Astrocyte of the cerebellum (primary cell): Measurements from ENCODE around the gene CDK3.

Experiments used
- DNase-seq: peaks from one replicate; pipeline ENCODE4 v3.0.0-alpha.2; 2011; ENCODE audit warnings: low read depth
- H3K4me3 ChIP-seq: 2 replicates; pipeline ENCODE4 v1.5.1; 2011; ENCODE audit warnings: mild to moderate bottlenecking, low read depth, low read length, moderate library complexity
- CTCF ChIP-seq: IDR thresholded peaks from 2 replicates; pipeline ENCODE4 v1.5.1; 2012; ENCODE audit warnings: low read length, low read depth, moderate library complexity, mild to moderate bottlenecking; ENCODE audit errors: missing control alignments
- in situ Hi-C: cut with HindIII; loops from 2 replicates; pipeline ENCODE4 v1.10.0; 2017; ENCODE audit warnings: low sequenced_read_pairs

CDK3 gene

DNA sequence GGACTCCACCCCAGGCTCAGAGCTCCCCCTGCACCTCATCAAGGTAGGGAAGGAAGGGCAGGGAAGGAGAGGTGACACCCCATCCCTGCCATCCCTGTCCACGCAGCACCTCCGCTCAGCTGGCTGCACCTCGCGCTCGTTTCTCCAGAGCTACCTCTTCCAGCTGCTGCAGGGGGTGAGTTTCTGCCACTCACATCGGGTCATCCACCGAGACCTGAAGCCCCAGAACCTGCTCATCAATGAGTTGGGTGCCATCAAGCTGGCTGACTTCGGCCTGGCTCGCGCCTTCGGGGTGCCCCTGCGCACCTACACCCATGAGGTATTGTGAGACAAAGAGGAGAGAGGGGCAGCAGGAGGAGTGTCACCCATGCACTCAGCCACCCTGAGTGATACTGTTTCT, 1.4 kb downstream of the CDK3 start:
- TF ChIP-seq CTCF: no peak
- no peak overlapping the region for H3K4me3 ChIP-seq
- no peak for DNase-seq
- in situ Hi-C loops: no loop called here

- in situ Hi-C loops: no loop called here
- DNase-seq: no peak
- TF ChIP-seq CTCF: no peak
- H3K4me3 ChIP-seq: no peak overlapping the region
These were observed 3.3 kb downstream of the CDK3 start for GRCh38 chr17:76003915-76004314.

DNA sequence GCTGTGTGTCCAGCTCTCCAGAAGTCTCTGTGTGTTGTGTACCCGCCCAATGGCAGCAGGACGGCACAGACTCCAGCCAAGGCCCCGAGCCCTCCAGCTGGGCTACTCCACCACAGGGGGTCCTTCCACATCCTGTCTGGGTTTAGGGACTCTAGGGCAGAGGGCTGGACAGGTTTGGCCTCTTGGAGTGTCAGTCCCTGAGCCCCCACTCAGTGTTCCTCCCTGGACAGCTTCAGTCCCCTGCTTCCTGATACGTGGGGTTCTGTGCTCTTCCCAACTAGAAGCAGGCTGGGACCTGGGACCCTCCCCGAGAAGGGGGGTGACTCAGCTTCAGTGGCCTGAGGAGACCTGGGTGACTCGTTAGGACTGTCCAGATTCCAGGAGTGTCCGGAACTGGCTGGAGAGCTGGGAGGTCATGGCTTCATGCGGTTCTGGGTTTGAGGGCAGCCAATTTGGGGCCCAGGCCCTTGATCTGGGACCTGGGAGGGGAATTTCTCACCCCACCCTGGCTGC, 4.2 kb downstream of the CDK3 start:
- no peak for DNase-seq
- H3K4me3 ChIP-seq: no peak overlapping the region
- TF ChIP-seq CTCF: no peak
- in situ Hi-C loops: no loop called here

DNA sequence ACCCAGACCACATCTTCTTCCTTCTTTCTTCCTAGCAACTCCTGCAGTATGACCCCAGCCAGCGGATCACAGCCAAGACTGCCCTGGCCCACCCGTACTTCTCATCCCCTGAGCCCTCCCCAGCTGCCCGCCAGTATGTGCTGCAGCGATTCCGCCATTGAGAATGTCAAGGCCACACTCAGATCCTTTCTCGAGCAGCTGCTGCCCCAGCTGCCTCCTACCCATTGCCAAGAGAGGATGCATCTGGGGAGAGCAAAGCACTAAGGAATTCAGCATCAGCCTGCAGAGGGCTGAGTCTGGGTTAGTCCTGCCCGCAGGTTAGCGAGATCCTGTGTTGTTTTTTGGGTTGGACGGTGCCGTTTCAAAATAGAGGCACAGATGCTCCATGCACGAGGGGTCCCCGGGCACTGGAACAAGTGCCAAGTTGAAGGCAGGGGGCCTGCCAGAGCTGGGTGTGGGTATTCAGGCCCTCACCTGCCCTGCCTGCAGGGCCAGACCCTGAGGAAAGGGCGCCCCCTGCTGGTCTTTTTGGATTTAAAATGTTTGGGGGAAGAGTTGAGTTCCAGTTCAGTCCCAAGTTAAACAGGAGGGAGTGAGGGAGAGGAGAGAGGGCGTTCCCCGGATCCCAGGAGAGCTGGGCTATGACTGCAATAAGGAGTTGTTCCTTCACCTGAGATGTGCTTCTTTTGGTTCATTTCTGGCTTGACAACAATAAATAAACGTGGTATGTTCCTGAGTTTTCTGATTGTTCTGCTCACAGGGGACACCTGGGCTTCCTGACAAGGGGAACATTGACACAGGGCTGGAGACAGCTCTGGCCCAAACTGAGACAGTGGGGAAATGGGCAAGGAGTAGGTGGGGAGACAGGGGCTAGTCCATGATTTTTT, 4.9 kb downstream of the CDK3 start:
- H3K4me3 ChIP-seq: no peak overlapping the region
- peak; percentile 64 for TF ChIP-seq CTCF
- in situ Hi-C loops: no loop called here
- DNase-seq: no peak

- no peak overlapping the region for H3K4me3 ChIP-seq
- in situ Hi-C loops: no loop called here
- TF ChIP-seq CTCF: no peak
- no peak for DNase-seq
These were observed 6.6 kb downstream of the CDK3 start for GRCh38 chr17:76007131-76007849.

GRCh38 chr17:76007850-76008165, 7.2 kb downstream of the CDK3 start:
- no peak for DNase-seq
- in situ Hi-C loops: no loop called here
- TF ChIP-seq CTCF: no peak
- no peak overlapping the region for H3K4me3 ChIP-seq
